ENCODE data around the gene COPS2.
"Not testable (repeated sequence)": the region's sequence is repeated elsewhere in the genome, so short reads cannot be mapped to it uniquely, and the experiment has no call there.

The COPS2 gene

GRCh38 chr15:49155110-49155833 is at the start of gene COPS2:
COPS2 (minus strand) TSS chr15:49155599; CDS start chr15:49155578, 21 bp downstream.
- DNase-seq (ENCODE audit: low spot score), result peak; percentile 96

DNA sequence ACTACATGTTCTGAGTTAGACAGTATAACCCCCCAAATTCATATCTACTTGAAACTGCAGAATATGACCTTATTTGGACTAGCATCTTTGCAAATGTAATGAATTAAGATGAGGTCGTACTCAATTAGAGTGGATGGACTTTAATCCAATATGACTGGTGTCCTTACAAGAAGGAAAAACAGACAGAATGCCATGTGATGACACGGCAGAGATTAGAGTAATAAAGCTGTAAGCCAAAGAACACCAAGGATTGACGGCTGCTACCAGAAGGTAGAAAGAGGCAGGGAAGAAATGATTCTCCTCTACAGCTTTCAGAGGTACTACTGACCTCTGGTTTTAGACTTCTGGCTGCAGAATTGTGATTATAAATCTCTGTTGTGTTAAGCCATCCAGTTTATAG is 44.9 kb upstream of the COPS2 start:
- no peak for DNase-seq (ENCODE audit: low spot score)

DNA sequence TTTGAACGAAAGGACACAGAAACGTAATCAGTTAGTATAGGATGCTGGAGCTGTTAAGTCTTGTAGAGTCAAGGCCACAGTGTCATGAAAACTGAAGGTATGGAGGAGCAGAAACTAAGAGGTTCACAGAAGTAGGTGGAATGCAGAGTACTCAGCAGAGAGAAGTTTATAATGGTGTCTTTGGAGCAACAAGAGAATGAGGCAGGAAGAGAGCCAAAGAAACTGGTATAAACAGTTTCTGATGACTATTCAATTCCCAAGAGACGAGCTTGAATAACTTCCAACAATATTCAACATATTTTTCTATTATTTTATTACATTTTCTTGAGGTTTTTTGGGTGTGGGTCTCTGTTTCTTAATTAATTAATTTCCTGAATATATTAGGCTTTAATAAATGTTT is 44.3 kb upstream of the COPS2 start:
- no peak for DNase-seq (ENCODE audit: low spot score)

- DNase-seq (ENCODE audit: low spot score), result no peak
These were observed 41.5 kb upstream of the COPS2 start for GRCh38 chr15:49196856-49197255.

GRCh38 chr15:49191892-49192291 is 36.5 kb upstream of the COPS2 start:
- no peak for DNase-seq (ENCODE audit: low spot score)

DNA sequence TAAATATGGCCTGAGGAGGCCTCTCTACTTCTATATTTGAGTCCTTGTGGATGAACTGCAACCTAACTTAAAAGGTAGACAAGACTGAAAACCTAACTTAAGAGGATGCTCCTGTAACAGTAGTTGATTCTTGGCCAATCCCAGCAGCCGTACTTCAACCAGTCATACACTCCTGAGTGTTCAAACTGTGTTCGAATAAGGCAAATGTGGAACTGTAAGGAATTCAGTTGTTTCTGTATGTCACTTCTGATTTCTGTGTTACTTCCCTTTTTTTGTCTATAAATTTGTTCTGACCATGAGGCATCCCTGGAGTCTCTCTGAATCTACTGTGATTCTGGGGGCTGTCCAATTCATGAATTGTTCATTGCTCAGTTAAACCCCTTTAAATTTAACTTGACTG is 35.2 kb upstream of the COPS2 start:
- DNase-seq (ENCODE audit: low spot score), result no peak

DNA sequence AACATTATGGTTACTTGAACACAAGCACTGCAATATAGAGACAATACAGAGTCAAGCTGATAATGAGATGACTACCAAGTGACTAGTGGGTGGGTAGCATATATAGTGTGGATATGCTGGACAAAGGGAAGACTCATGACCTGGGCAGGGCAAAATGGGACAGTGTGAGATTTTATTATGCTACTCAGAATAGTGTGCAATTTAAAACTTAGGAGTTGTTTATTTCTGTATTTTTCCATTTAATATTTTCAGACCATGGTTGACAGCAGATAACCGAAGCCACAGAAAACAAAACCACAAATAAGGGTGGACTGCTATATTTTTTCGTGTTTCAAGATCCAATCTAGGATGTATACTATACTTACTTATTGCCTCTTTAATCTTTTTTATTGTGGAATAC is 34.2 kb upstream of the COPS2 start:
- no peak for DNase-seq (ENCODE audit: low spot score)

- no peak for DNase-seq (ENCODE audit: low spot score)
These were observed 33.5 kb upstream of the COPS2 start for GRCh38 chr15:49188933-49189332.

DNA sequence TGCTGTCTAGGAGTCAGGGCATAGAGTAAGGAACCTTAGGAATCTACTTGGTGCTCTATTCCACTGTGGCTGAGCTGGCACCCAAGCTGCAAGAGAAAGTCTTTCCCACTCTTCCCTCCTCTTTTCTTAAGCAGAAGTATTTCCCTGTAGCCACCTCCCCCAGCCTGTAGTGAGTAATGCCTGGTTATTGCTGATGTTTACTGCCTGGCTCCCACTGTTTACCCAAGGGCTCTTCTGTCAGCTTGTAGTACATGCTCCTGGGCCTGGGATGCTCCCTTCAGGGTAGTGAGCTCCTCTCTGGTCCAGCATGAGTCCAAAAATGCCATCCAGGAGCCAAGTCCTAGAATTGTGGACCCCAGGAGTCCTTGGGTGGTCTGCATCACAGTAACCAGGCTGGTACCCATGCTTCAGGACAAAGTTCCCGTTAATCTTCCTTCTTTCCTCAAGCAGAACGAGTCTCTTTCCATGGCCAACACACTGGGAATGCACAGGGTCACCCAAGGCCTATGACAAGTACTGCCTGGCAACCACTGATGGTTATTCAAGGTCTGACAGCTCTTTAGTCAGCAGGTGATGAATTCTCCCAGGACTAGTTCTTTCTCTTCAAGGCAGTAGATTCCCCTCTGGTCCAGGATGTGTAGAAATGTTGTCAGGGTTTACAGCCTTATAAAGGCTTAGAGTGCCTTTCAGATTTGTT is 32.3 kb upstream of the COPS2 start:
- no peak for DNase-seq (ENCODE audit: low spot score)

- no peak for DNase-seq (ENCODE audit: low spot score)
These were observed 30.1 kb upstream of the COPS2 start for GRCh38 chr15:49185473-49185872.

DNA sequence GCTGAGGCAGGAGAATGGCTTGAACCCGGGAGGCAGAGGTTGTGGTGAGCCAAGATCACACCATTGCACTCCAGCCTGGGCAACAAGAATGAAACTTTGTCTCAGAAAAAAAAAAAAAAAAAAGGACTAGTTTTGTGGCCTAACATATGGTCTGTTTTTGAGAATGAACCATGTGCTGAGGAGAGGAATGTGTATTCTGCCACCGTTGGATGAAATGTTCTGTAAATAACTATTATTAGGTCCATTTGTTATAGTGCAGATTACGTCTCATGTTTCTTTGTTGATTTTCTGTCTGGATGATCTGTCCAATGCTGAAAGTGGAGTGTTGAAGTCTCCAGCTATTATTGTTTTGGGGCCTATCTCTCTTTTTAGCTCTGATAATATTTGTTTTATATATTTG is 28.3 kb upstream of the COPS2 start:
- DNase-seq (ENCODE audit: low spot score), result not testable (repeated sequence)

GRCh38 chr15:49182128-49182527 is 26.7 kb upstream of the COPS2 start:
- no peak for DNase-seq (ENCODE audit: low spot score)

DNA sequence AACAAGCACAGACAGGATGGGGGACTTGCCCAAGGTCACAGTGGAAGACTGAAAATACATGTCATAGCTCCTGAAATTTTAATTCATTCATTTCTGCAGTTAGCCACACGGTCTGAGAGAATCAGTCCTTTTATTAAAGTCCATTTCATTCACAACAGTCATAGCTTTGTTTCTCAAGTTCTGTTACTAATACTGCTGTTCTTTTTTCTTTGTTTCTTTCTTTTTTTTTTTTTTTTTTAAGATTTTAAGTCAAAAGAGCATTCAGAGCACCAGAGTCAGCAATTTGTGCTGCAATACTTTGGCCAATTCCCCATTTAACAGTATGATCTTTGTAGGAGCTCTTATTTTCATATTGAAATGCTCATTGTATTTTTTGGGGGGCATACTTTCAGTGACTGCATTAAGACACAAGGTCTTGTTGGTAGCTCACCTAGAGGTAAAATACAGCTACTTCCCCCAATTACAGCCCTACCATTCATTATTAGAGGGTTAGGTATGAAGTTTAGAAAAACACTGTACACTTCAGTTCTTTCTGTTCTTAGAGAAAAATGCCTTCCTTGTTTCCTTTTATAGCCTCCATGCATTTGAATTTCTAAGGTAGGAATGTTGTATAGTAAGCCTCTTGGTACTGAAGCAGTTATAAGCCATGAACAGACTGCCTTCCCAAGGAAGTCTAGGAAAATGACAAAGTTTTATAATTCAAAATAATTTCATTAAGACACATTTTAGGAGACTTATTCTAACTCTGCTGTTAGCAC is 24.2 kb upstream of the COPS2 start:
- DNase-seq (ENCODE audit: low spot score), result no peak

- no peak for DNase-seq (ENCODE audit: low spot score)
These were observed 23.1 kb upstream of the COPS2 start for GRCh38 chr15:49178497-49178896.

DNA sequence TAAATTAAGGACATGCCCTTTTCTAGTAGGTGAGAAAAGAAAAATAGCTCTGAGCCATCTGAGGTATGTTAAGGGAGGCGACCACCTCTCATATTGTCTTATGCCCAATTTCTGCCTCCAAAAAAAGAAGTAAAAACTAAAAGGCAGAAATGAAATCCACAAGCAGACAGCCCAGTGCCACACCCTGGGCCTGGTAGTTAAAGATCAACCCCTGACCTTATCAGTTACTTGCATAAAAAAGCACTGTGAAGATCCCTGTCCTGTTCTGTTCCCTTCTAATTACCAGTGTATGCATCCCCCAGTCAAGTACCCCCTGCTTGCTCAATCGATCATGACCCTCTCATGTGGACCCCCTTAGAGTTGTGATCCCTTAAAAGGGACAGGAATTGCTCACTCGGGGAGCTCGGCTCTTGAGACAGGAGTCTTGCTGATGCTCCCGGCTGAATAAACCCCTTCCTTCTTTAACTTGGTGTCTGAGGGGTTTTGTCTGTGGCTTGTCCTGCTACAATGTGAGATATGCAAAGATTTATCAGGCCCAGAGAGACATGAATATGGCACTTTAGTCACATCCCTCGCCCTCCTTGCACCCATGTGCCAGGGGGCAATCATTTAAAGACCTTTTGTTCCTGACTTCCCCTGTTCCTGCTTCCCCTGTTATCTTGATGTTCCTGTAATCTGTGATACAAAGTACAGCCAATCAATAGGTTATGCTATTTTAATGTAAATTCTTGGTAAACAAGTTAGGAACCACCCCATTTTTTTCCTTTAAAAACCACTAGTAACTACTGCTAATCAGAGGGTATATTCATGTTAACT is 20.4 kb upstream of the COPS2 start:
- DNase-seq (ENCODE audit: low spot score), result not testable (repeated sequence)

DNA sequence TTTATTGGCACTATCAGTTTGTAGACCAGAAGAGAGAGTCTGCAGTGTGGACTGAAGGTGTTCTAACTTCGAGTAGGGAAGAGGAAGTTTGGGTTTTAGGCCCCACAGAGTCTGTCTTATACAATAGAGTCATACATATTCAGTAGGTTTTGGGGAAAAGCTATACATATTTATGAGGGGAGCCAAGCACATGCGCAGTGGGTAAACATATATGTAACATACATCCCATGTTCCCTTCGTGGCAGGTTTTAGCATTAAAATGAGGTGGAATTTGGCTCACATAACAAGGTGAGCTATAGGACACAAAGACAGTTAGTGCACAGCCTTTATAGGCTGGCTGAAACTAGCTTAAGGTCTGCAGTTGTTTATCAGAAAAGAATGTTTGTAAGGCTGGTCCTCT is 19.5 kb upstream of the COPS2 start:
- DNase-seq (ENCODE audit: low spot score), result no peak

GRCh38 chr15:49171790-49172189 is 16.4 kb upstream of the COPS2 start:
- no peak for DNase-seq (ENCODE audit: low spot score)

DNA sequence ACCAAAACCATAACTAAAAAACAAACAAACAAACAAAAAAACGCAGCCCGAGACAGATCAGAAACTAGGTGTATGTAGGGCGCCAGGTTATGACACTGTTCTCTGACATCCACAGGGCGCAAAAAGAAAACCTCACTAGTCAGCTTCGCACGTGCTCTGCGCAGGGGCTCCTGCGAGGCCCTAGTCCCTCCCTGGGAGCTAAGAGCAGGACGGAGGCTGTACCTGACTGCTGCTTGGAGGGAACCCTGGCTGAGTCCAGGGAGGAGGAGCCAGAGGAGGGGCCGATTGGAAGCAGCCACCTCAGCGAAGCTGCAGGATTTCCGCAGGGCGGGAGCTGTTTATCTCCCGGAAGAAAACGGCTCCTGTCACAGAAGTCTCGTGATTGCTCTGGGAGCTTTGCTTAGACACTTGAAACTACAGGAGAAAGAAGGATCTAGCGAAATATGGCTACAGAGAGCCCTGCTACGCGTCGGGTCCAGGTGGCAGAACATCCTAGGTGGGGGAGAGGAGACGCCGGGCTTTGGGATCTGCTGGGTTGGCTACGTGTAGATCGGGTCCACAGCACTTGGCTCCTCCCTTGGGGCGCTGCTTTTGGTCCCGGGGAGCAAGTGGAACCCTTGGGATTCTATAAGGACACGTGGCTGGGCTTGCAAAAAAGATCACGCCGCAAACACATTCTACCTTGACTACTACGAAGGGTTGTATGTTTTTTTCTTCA is 14.6 kb upstream of the COPS2 start, which contains the start of gene GALK2:
GALK2 (plus strand) TSS at position 368 of the 718 bp plus-strand sequence; CDS start at position 444, 76 bp downstream.
- peak; percentile 78 for DNase-seq (ENCODE audit: low spot score)

DNA sequence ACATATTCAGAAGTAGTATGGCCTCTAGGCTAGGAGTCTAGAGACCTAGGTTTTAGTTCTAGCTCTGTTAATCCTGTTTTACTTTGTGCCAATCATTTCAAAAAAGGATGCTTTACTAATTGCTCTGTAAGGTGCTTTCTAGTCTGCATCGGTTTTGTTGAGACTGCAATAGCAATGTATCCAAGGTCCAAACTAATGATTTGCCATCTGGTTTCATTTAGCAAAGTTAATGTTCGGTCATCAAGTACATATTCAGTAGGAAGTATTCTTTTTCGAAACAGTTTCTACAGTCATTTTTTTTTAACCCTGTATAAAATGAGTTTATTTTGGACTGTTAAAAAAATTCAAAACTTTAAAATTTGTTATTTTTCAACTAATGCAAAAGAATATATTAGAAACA is 12.6 kb upstream of the COPS2 start:
- no peak for DNase-seq (ENCODE audit: low spot score)

GRCh38 chr15:49164865-49165264 is 9.5 kb upstream of the COPS2 start:
- no peak for DNase-seq (ENCODE audit: low spot score)

GRCh38 chr15:49163678-49164077 is 8.3 kb upstream of the COPS2 start:
- no peak for DNase-seq (ENCODE audit: low spot score)
